Ishikawa (cell line): ENCODE measurements around the gene LRRC14B.

Experiments
- CREB1 ChIP-seq: IDR thresholded peaks from 2 replicates; pipeline ENCODE4 v1.6.1; 2012; ENCODE audit warnings: low read depth
- EGR1 ChIP-seq: IDR thresholded peaks from 2 replicates; pipeline ENCODE4 v1.6.1; 2012
- EP300 ChIP-seq: IDR thresholded peaks from 2 replicates; pipeline ENCODE4 v1.6.1; 2012; ENCODE audit warnings: borderline replicate concordance
- MAX ChIP-seq: IDR thresholded peaks from 2 replicates; pipeline ENCODE4 v1.6.1; 2012
- RAD21 ChIP-seq: IDR thresholded peaks from 2 replicates; pipeline ENCODE4 v1.6.1; 2012; ENCODE audit warnings: low read depth
- REST ChIP-seq: IDR thresholded peaks from 2 replicates; pipeline ENCODE4 v1.6.1; 2012; ENCODE audit warnings: low read depth, mild to moderate bottlenecking
- TAF1 ChIP-seq: IDR thresholded peaks from 2 replicates; pipeline ENCODE4 v1.6.1; 2012; ENCODE audit warnings: low read depth, mild to moderate bottlenecking
- YY1 ChIP-seq: IDR thresholded peaks from 2 replicates; pipeline ENCODE4 v1.6.1; 2012; ENCODE audit warnings: low read depth
- ZBTB7A ChIP-seq: IDR thresholded peaks from 2 replicates; pipeline ENCODE4 v1.6.1; 2012; ENCODE audit warnings: low read depth

- no peak for TF ChIP-seq REST
- TF ChIP-seq MAX: no peak
- no peak for TF ChIP-seq EP300
- TF ChIP-seq EGR1: no peak
- TF ChIP-seq CREB1: no peak
- no peak for TF ChIP-seq TAF1
- TF ChIP-seq RAD21: no peak
- TF ChIP-seq ZBTB7A: no peak
- no peak for TF ChIP-seq YY1
Observed at GRCh38 chr5:228886-229285, 37.6 kb downstream of the LRRC14B start.
